MM.1S (cell line): ENCODE measurements around the gene DDIT4.

Experiments
- EZH2 ChIP-seq: fragments of 300-600 bp; sonication (generic); optimal IDR thresholded peaks from 2 replicates; pipeline ENCODE3; 2017; ENCODE audit warnings: low read depth, mild to moderate bottlenecking, antibody characterized with exemption, low read length, mixed read lengths
- EZH2phosphoT487 ChIP-seq: fragments of 300-600 bp; sonication (generic); IDR thresholded peaks from 2 replicates; pipeline ENCODE4 v1.6.1; 2018; ENCODE audit warnings: antibody characterized with exemption, low read length
- TF ChIP-seq, protein P1 (sequence below): fragments of 300-600 bp; sonication (generic); IDR thresholded peaks from 2 replicates; pipeline ENCODE4 v1.5.1; 2016; ENCODE audit warnings: antibody characterized with exemption, low read length, mixed read lengths

DNA sequence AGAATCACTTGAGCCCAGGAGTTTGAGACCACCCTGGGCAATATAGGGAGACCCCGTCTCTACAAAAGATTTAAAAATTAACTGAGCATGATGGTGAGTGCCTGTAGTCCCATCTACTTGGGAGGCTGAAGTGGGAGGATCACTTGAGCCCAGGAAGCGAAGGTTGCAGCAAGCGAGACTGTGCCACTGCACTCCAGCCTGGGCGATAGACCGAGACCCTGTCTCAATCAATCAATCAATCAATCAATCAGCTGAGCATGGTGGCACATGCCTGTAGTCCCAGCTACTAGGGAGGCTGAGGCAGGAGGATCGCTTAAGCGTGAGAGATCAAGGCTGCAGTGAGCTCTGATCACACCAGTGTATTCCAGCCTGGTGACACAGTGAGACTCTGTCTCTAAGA is 40.5 kb downstream of the DDIT4 start:
- TF ChIP-seq EZH2 (no peak), EZH2phosphoT487 (no peak)
- TF ChIP-seq, protein P1, sequence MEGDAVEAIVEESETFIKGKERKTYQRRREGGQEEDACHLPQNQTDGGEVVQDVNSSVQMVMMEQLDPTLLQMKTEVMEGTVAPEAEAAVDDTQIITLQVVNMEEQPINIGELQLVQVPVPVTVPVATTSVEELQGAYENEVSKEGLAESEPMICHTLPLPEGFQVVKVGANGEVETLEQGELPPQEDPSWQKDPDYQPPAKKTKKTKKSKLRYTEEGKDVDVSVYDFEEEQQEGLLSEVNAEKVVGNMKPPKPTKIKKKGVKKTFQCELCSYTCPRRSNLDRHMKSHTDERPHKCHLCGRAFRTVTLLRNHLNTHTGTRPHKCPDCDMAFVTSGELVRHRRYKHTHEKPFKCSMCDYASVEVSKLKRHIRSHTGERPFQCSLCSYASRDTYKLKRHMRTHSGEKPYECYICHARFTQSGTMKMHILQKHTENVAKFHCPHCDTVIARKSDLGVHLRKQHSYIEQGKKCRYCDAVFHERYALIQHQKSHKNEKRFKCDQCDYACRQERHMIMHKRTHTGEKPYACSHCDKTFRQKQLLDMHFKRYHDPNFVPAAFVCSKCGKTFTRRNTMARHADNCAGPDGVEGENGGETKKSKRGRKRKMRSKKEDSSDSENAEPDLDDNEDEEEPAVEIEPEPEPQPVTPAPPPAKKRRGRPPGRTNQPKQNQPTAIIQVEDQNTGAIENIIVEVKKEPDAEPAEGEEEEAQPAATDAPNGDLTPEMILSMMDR, result no peak
